Activated CD4-positive, alpha-beta T cell treated with anti-CD3 and anti-CD28 coated beads for 36 hours (primary cell): Measurements from ENCODE around the gene ATF6B. TPM values are rescaled to one million over a fixed set of nuclear protein-coding genes. Genes with fewer than 3 reads are reported as not detected.
"Not testable (repeated sequence)": the region's sequence is repeated elsewhere in the genome, so short reads cannot be mapped to it uniquely, and the experiment has no call there.

ENCODE experiments used
- ATAC-seq: fragments of 200-7000 bp; cut with Tn5 transposase; one replicate; pipeline ENCODE4 v1.10.0; 2021; ENCODE audit warnings: mild to moderate bottlenecking, moderate library complexity
- CTCF ChIA-PET: fragments of 350-600 bp; sonication (Branson Sonifier 250); formaldehyde crosslinking; loops from one replicate; lab custom pipeline; 2021; ENCODE audit warnings: antibody characterized with exemption; lab: Charles Lee
- POLR2A ChIA-PET: fragments of 350-600 bp; sonication (Branson Sonifier 250); formaldehyde crosslinking; loops from one replicate; lab custom pipeline; 2021; ENCODE audit warnings: antibody characterized with exemption, inconsistent platforms; lab: Charles Lee
- DNase-seq: peaks from one replicate; pipeline ENCODE4 v3.0.0-alpha.2; 2020
- H3K27ac Mint-ChIP-seq: one replicate; pipeline ENCODE4 v1.8.0; 2021; ENCODE audit warnings: mixed read lengths
- H3K27me3 Mint-ChIP-seq: one replicate; pipeline ENCODE4 v1.8.0; 2021; ENCODE audit warnings: mixed read lengths
- H3K36me3 Mint-ChIP-seq: one replicate; pipeline ENCODE4 v1.8.0; 2021; ENCODE audit warnings: low read depth, mixed read lengths
- H3K4me1 Mint-ChIP-seq: one replicate; pipeline ENCODE4 v1.8.0; 2021; ENCODE audit warnings: mixed read lengths
- H3K4me3 Mint-ChIP-seq: one replicate; pipeline ENCODE4 v1.8.0; 2021; ENCODE audit warnings: mild to moderate bottlenecking, moderate library complexity, mixed read lengths
- H3K9me3 Mint-ChIP-seq: one replicate; pipeline ENCODE4 v1.8.0; 2021; ENCODE audit warnings: low read depth, mixed read lengths
- intact Hi-C, 2 experiments: fragments of 100-400 bp; cut with DNase I in 1 of 2; cut with micrococcal nuclease in 1 of 2; formaldehyde crosslinking; loops; one replicate each; pipeline versions ENCODE4 v1.14.2 to v1.15.1; 2022 to 2024; cut with DNase I, micrococcal nuclease
- total RNA-seq, 2 experiments: library from RNA; stranded (reverse); gene quantifications; one replicate each; pipeline ENCODE4 v1.2.3, GENCODE V29; 2021

ATF6B gene
- total RNA-seq, 2 experiments from 2014 or later = 60.2 to 63.4 TPM

DNA sequence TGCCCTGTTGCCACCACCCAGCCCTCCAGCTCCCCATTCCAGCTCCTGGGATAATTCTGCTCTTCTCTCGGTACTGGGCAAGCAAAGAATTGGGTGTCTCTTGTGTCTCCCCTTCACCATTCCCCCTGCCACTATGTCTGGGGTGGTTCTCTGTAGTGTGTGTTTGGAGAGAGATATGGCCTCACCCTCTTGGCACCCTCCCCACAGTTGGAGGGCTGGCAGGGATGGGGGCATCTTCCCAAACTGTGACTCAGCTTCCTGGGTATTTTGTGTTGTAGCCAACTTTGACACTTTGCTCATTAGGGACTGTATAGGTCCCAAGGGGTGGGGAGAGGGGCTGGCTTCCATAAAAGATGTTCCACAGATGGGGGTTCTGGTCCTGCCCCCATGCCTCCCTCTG is 20.6 kb downstream of the ATF6B start:
- DNase-seq = no peak
- no peak for ATAC-seq
- CTCF ChIA-PET = interaction anchor here (1.5 kb wide), 2 partner anchors 10 to 11 kb away, joined by 3 to 6 read pairs; no protein-coding TSS in a partner anchor
- Mint-ChIP-seq H3K4me3 (no peak overlapping the region), H3K27ac (no peak overlapping the region), H3K27me3 (peaks cover 10% of the 10 kb centered on the region), H3K9me3 (no peaks in the 10 kb centered on the region), H3K36me3 (no peaks in the 10 kb centered on the region), H3K4me1 (peaks cover 20% of the 10 kb centered on the region)
- intact Hi-C loops = no loop called here
- POLR2A ChIA-PET = no interaction called here

DNA sequence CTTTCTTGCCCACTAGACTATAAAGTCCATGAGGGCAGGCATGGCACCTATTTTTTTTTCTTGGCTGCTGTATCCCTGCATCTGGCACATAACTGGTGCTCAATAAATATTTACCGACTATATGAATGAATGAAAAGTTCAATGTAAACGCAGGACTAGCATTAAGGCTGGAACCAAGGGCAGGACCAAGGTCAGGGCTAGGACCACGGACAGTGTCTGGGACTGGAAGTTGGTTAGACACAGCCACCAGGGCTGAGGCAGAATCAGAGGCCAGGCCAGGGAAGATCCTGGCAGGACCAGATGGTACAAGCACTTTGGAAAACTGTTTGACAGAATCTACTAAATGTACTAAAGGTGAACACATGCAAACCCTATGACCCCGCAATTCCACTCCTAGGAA is 22.6 kb downstream of the ATF6B start:
- intact Hi-C loops = no loop called here
- Mint-ChIP-seq H3K4me1 (peaks cover 20% of the 10 kb centered on the region), H3K9me3 (no peaks in the 10 kb centered on the region), H3K36me3 (no peaks in the 10 kb centered on the region), H3K27me3 (peaks cover 10% of the 10 kb centered on the region), H3K27ac (no peak overlapping the region), H3K4me3 (no peak overlapping the region)
- ATAC-seq = no peak
- no peak for DNase-seq
- POLR2A ChIA-PET = no interaction called here
- CTCF ChIA-PET = interaction anchor here (0.6 kb wide), 1 partner anchor 202 kb away, joined by 3 read pairs; no protein-coding TSS in a partner anchor

DNA sequence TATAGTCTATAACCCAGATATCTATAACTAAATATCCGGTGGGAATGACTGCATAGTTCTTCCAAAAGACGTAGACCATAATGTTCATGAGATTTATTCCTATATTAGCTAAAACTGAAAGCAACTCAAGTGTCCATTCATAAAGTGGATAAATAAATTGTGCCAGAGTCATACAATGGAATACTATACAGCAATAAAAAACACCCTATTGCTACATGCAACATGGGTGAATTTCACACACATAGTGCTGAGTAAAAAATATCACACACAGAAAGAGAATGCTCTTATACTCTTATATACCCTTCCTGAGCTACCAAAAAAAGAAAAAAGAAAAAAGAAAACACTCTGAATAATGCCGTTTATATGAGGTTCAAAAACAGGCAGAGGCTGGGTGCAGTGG is 25.8 kb downstream of the ATF6B start:
- no peak overlapping the region for H3K4me3 Mint-ChIP-seq
- H3K4me1 Mint-ChIP-seq = no peaks in the 10 kb centered on the region
- ATAC-seq (no peak), DNase-seq (no peak)
- no peaks in the 10 kb centered on the region for H3K9me3 Mint-ChIP-seq
- CTCF ChIA-PET = interaction anchor here (0.8 to 1.0 kb wide), 2 partner anchors 15 to 17 kb away, joined by 3 to 4 read pairs; no protein-coding TSS in a partner anchor
- H3K27ac Mint-ChIP-seq = no peak overlapping the region
- POLR2A ChIA-PET = no interaction called here
- H3K27me3 Mint-ChIP-seq = peaks cover 15% of the 10 kb centered on the region
- intact Hi-C loops = no loop called here
- no peaks in the 10 kb centered on the region for H3K36me3 Mint-ChIP-seq

DNA sequence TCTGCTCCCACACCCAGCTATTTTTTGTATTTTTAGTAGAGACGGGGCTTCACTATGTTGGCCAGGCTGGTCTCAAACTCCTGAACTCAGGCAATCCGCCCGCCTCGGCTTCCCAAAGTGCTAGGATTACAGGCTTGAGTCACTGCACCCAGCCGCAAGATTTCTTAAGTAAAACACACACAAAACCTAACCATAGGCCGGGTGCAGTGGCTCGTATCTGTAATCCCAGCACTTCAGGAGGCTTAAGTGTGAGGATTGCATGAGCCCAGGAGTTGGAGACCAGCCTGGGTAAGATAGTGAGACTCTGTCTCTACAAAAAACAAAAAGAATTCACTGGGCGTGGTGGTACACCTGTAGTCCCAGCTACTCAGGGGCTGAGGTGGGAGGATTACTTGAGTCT is 27.8 kb downstream of the ATF6B start:
- CTCF ChIA-PET, intact Hi-C loops: not testable (repeated sequence)

DNA sequence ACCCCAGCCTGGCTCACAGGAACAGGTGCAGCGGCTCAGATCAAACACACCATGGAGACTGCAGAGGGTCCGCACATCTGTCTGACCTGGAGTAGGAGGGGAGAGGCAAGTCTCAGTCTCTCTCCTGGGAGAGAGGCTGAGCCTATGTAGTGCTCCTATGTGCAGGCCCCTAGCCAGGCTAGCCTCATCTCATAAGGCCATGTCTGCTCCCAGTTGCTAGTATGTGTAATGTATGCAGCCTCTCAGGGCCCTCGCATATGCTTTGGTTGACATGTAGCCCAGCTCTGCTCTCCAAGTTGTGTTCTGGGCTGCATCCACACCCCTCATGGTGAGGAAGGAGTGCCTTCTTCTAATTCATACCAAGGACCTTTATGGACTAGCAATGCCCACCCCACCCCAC is 30.7 kb downstream of the ATF6B start:
- CTCF ChIA-PET = interaction anchor here (1.1 to 1.5 kb wide), 2 partner anchors 9 to 136 kb away, joined by 3 to 6 read pairs; no protein-coding TSS in a partner anchor
- no peak for ATAC-seq

More for the DNA sequence above, 27.8 kb downstream of the ATF6B start:
- H3K4me3 Mint-ChIP-seq, ATAC-seq, H3K36me3 Mint-ChIP-seq, POLR2A ChIA-PET, H3K27ac Mint-ChIP-seq, H3K4me1 Mint-ChIP-seq, H3K9me3 Mint-ChIP-seq, DNase-seq: not testable (repeated sequence)
- peaks cover 24% of the 10 kb centered on the region for H3K27me3 Mint-ChIP-seq

DNA sequence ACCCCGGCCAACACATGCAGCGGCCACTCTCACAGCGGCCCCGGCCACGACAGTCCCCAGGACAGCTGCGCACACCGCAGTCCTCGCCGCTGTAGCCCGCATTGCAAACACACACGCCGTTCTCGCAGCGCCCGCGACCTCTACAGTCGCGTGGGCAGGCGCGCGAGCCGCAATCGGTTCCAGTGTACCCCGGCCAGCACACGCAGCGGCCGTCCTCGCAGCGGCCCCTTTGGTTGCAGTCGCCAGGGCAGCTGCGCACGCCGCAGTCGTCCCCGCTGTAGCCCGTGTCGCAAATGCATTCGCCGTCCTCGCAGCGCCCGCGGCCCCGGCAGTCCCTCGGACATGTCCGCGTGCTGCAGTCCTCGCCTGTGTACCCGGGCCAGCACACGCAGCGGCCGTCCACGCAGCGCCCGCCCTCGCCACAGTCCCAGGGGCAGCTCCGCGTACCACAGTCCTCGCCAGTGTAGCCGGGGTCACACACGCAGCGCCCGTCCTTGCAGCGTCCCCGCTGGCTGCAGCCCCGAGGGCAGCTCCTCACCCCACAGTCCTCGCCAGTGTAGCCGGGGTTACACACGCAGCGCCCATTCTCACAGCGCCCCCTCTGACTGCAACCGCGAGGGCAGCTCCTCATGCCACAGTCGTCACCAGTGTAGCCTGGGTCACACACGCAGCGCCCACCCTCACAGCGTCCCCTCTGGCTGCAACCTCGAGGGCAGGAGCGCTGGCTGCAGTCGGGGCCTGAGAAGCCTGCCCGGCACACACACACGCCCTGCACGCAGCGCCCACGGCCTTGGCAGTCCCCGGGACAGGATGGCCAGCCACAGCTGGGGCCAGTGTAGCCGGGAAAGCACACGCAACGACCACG is 31.4 kb downstream of the ATF6B start:
- intact Hi-C loops = no loop called here
- H3K27me3 Mint-ChIP-seq = peaks cover 28% of the 10 kb centered on the region
- H3K27ac Mint-ChIP-seq = no peak overlapping the region
- H3K9me3 Mint-ChIP-seq = no peaks in the 10 kb centered on the region
- H3K4me1 Mint-ChIP-seq = no peaks in the 10 kb centered on the region
- no peak overlapping the region for H3K4me3 Mint-ChIP-seq
- DNase-seq (no peak), ATAC-seq (no peak)
- ChIA-PET CTCF (interaction anchor here (1.1 to 1.5 kb wide), 2 partner anchors 10 to 137 kb away, joined by 3 to 6 read pairs; no protein-coding TSS in a partner anchor), POLR2A (interaction anchor here (0.5 kb wide), 1 partner anchor 708 kb away, joined by 3 read pairs; no protein-coding TSS in a partner anchor)
- no peaks in the 10 kb centered on the region for H3K36me3 Mint-ChIP-seq

More for the DNA sequence above, 30.7 kb downstream of the ATF6B start:
- Mint-ChIP-seq H3K36me3 (no peaks in the 10 kb centered on the region), H3K27me3 (peaks cover 26% of the 10 kb centered on the region), H3K9me3 (no peaks in the 10 kb centered on the region), H3K4me1 (no peaks in the 10 kb centered on the region), H3K4me3 (no peak overlapping the region), H3K27ac (no peak overlapping the region)
- POLR2A ChIA-PET = interaction anchor here (0.5 kb wide), 1 partner anchor 707 kb away, joined by 3 read pairs; no protein-coding TSS in a partner anchor
- intact Hi-C loops = no loop called here
- no peak for DNase-seq

DNA sequence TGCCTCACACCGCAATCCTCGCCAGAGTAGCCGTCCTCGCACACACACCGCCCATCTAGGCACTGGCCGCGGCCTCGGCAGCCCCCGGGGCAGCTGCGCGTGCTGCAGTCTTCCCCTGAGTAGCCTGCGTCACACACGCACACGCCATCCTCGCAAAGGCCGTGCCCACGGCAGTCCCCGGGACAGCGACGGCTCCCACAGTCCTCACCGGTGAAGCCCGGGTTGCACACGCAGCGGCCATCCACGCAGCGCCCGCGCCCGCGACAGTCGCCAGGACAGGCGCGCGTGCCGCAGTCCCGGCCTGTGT is 32.0 kb downstream of the ATF6B start:
- ChIA-PET CTCF (no interaction called here), POLR2A (no interaction called here)
- Mint-ChIP-seq H3K4me1 (no peaks in the 10 kb centered on the region), H3K36me3 (no peaks in the 10 kb centered on the region), H3K27me3 (peaks cover 28% of the 10 kb centered on the region), H3K27ac (no peak overlapping the region), H3K9me3 (no peaks in the 10 kb centered on the region), H3K4me3 (no peak overlapping the region)
- no peak for DNase-seq
- intact Hi-C loops = no loop called here
- ATAC-seq = no peak

DNA sequence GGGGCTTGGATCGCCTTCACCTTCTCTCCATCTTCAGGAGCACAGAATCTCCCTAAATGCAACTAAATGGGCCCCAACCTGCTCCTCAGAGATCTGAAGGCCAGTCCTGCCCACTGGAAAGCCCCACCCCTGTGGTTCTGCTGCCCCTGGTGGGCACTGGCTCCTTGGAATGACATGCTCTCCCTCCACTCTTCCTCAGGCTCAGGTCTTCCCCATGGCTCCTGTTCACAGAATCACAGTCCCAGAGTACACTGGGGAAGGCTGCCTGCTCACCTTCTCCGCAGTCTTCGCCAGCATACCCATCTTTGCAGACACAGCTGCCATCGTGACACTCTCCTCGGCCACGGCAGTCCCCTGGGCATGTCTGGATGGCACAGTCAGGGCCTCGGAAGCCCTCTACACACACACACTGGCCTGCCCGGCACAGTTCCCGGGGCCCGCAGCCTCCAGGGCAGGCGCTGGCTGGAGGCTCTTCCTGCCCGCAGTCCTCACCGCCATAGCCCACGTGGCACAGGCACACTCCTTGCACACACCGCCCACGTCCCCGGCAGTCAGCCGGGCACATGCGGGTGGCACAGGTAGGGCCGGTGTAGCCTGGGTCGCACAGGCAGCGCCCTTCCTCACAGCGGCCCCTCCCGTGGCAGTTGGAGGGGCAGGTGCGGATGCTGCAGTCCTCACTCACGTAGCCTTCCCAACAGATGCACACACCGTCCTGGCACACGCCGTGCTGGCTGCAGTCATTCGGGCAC is 32.5 kb downstream of the ATF6B start:
- ATAC-seq (no peak), DNase-seq (no peak)
- H3K4me3 Mint-ChIP-seq = no peak overlapping the region
- ChIA-PET CTCF (interaction anchor here (0.6 to 0.7 kb wide), 3 partner anchors 130 to 192 kb away, joined by 3 to 4 read pairs (median 3); no protein-coding TSS in a partner anchor), POLR2A (no interaction called here)
- intact Hi-C loops = no loop called here
- peaks cover 28% of the 10 kb centered on the region for H3K27me3 Mint-ChIP-seq
- H3K9me3 Mint-ChIP-seq = no peaks in the 10 kb centered on the region
- H3K27ac Mint-ChIP-seq = no peak overlapping the region
- H3K36me3 Mint-ChIP-seq = no peaks in the 10 kb centered on the region
- no peaks in the 10 kb centered on the region for H3K4me1 Mint-ChIP-seq

DNA sequence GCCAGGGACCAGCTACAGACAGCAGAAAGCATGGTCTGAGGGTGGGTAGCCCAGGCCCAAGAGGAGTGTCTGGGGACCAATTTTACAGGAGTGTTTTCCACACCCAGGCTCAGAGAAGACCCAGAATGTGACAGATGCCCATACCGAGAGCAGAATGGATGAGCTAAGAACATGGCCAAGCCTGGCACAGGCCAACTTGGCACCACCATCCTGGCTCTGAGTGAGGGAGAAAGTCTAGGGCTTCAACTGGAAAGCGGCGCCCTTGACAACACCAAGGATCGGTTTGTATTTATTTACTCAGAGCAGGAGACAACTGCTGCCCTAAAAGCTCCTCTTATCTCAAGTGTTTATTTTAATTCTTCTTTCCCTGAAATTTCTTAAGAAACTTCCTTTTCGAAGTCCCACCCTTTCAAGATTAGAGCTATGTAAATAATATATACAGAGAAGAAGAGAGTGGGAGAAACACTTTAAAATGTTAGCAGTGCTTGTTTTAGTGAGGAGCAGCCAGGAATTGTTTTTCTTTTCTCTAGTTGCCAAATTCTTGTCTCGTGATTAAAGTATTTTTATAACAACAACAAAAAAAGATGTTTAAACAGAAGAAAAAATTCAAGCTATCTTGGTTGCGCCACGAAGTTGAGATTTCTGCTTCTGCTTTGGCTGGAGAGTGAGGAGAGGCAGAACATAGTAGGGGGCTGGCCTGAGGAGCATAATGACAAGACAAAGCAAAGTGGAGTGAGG is 35.1 kb downstream of the ATF6B start:
- no peaks in the 10 kb centered on the region for H3K36me3 Mint-ChIP-seq
- ChIA-PET POLR2A (interaction anchor here (0.7 kb wide), 1 partner anchor 15 kb away, joined by 3 read pairs; no protein-coding TSS in a partner anchor), CTCF (interaction anchor here (0.5 to 2.3 kb wide), 4 partner anchors 16 to 154 kb away, joined by 3 to 7 read pairs (median 4); a partner anchor contains a TSS)
- H3K27me3 Mint-ChIP-seq = peaks cover 27% of the 10 kb centered on the region
- no peak for DNase-seq
- H3K4me3 Mint-ChIP-seq = no peak overlapping the region
- no peak for ATAC-seq
- intact Hi-C loops = no loop called here
- no peak overlapping the region for H3K27ac Mint-ChIP-seq
- no peaks in the 10 kb centered on the region for H3K9me3 Mint-ChIP-seq
- no peaks in the 10 kb centered on the region for H3K4me1 Mint-ChIP-seq

DNA sequence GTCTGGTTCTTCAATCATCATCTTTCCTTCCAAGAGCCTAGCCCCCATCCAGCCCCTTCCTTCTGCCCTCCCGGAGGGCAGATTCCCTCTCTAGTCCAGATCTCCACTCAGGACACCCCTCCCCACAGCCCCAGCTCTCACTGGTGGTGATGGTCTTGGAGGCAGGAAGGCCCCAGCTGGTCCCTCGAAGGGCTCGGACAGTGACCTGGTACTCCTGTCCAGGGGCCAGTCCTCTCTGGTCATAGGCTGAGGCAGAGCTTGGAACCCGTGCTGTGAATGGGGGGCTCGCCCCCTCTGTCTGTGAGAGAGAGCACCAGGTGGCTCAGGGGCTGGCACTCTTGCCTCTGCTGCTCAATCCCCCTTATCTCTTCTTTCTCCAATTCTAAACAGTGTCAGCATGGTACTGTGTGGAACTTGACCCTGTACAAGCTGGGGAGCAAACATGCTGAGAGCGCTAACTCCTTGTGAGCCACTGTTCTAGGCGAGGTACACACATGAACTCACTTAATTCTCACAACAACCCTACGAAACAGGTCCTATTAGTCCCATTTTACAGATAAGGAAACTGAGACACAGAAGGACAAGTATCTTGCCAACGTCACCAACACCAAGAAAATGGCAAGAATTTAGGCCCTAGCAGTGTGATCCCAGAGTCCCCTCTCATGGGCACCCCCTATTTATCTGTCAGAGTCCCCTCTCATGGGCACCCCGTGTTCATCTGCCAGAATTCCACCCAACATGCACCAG is 38.8 kb downstream of the ATF6B start:
- Mint-ChIP-seq H3K4me3 (no peak overlapping the region), H3K27me3 (peaks cover 25% of the 10 kb centered on the region), H3K36me3 (no peaks in the 10 kb centered on the region), H3K9me3 (no peaks in the 10 kb centered on the region), H3K27ac (no peak overlapping the region), H3K4me1 (peaks cover 9% of the 10 kb centered on the region)
- ATAC-seq (no peak), DNase-seq (no peak)
- ChIA-PET CTCF (interaction anchor here (0.6 to 1.1 kb wide), 4 partner anchors 30 to 359 kb away, joined by 3 read pairs; no protein-coding TSS in a partner anchor), POLR2A (no interaction called here)
- intact Hi-C loops = loop anchor here in 1 of 2 experiments (5.0 kb wide), 1 partner anchor 153 kb away; no protein-coding TSS in a partner anchor
